Skeletal muscle satellite cell (primary cell): ENCODE data around the gene PTS.
A peak's percentile ranks its signal among the peaks of the same experiment; 100 is the strongest.

Experiments used
- H3K27me3 ChIP-seq: 2 replicates; pipeline ENCODE4 v1.7.0; 2013; ENCODE audit warnings: low read length; ENCODE audit not compliant: control insufficient read depth, insufficient read depth
- H3K36me3 ChIP-seq: 2 replicates; pipeline ENCODE4 v1.7.0; 2013; ENCODE audit warnings: mild to moderate bottlenecking, control low read depth, low read length; ENCODE audit not compliant: insufficient read depth
- H3K4me1 ChIP-seq: 2 replicates; pipeline ENCODE4 v1.7.0; 2013; ENCODE audit warnings: low read length; ENCODE audit not compliant: control insufficient read depth, insufficient read depth
- H3K4me2 ChIP-seq: 2 replicates; pipeline ENCODE4 v1.7.0; 2013; ENCODE audit warnings: mild to moderate bottlenecking, low read length
- H3K4me3 ChIP-seq: 2 replicates; pipeline ENCODE4 v1.7.0; 2013; ENCODE audit warnings: low read length
- H3K9ac ChIP-seq: 2 replicates; pipeline ENCODE4 v1.7.0; 2013; ENCODE audit warnings: mild to moderate bottlenecking, low read depth, low read length, moderate library complexity
- H3K9me3 ChIP-seq: replicated peaks from 2 replicates; pipeline ENCODE4 v1.7.0; 2013; ENCODE audit warnings: mild to moderate bottlenecking, control low read depth, low read length

PTS gene

GRCh38 chr11:112223121-112223520, 3.1 kb upstream of the PTS start:
- Histone ChIP-seq H3K4me1 (peaks cover 15% of the 10 kb centered on the region), H3K4me2 (no peak overlapping the region), H3K4me3 (no peak overlapping the region), H3K9ac (no peak overlapping the region), H3K9me3 (no peaks in the 10 kb centered on the region), H3K36me3 (no peaks in the 10 kb centered on the region), H3K27me3 (no peaks in the 10 kb centered on the region)

GRCh38 chr11:112223754-112224532, 2.3 kb upstream of the PTS start:
- H3K9ac ChIP-seq: no peak overlapping the region
- peaks cover 5% of the 10 kb centered on the region for H3K36me3 ChIP-seq
- H3K4me1 ChIP-seq: peaks cover 19% of the 10 kb centered on the region

GRCh38 chr11:112225753-112226061, 521 bp upstream of the PTS start:
- Histone ChIP-seq H3K4me2 (peak overlapping the region; percentile 95), H3K9ac (peak overlapping the region; percentile 97), H3K4me1 (peaks cover 26% of the 10 kb centered on the region), H3K4me3 (peak overlapping the region; percentile 95), H3K36me3 (peaks cover 16% of the 10 kb centered on the region), H3K9me3 (no peaks in the 10 kb centered on the region), H3K27me3 (no peaks in the 10 kb centered on the region)

More at GRCh38 chr11:112223754-112224532, 2.3 kb upstream of the PTS start:
- Histone ChIP-seq H3K27me3 (no peaks in the 10 kb centered on the region), H3K9me3 (no peaks in the 10 kb centered on the region), H3K4me2 (no peak overlapping the region), H3K4me3 (no peak overlapping the region)

GRCh38 chr11:112226831-112227401, 688 bp downstream of the PTS start:
- Histone ChIP-seq H3K9ac (peak overlapping the region; percentile 97), H3K4me3 (peak overlapping the region; percentile 95), H3K36me3 (peaks cover 22% of the 10 kb centered on the region), H3K4me2 (peak overlapping the region; percentile 95), H3K9me3 (no peaks in the 10 kb centered on the region), H3K4me1 (peaks cover 26% of the 10 kb centered on the region), H3K27me3 (no peaks in the 10 kb centered on the region)

GRCh38 chr11:112227471-112227870, 1.2 kb downstream of the PTS start:
- Histone ChIP-seq H3K9me3 (no peaks in the 10 kb centered on the region), H3K27me3 (no peaks in the 10 kb centered on the region), H3K4me1 (peaks cover 26% of the 10 kb centered on the region), H3K4me2 (peak overlapping the region; percentile 95), H3K36me3 (peaks cover 22% of the 10 kb centered on the region), H3K4me3 (peak overlapping the region; percentile 95), H3K9ac (peak overlapping the region; percentile 97)

- Histone ChIP-seq H3K9me3 (no peaks in the 10 kb centered on the region), H3K4me2 (no peak overlapping the region), H3K9ac (no peak overlapping the region), H3K4me3 (no peak overlapping the region), H3K36me3 (peaks cover 33% of the 10 kb centered on the region), H3K27me3 (no peaks in the 10 kb centered on the region), H3K4me1 (peaks cover 21% of the 10 kb centered on the region)
Observed at GRCh38 chr11:112228706-112229105, 2.5 kb downstream of the PTS start.

GRCh38 chr11:112229159-112229558, 2.9 kb downstream of the PTS start:
- Histone ChIP-seq H3K9ac (no peak overlapping the region), H3K4me3 (no peak overlapping the region), H3K9me3 (no peaks in the 10 kb centered on the region), H3K4me1 (peaks cover 21% of the 10 kb centered on the region), H3K36me3 (peaks cover 36% of the 10 kb centered on the region), H3K4me2 (no peak overlapping the region), H3K27me3 (no peaks in the 10 kb centered on the region)

- no peaks in the 10 kb centered on the region for H3K9me3 ChIP-seq
- H3K9ac ChIP-seq: peak overlapping the region; percentile 27
- peak overlapping the region; percentile 8 for H3K4me2 ChIP-seq
- H3K27me3 ChIP-seq: no peaks in the 10 kb centered on the region
- peaks cover 21% of the 10 kb centered on the region for H3K4me1 ChIP-seq
- H3K36me3 ChIP-seq: peaks cover 44% of the 10 kb centered on the region
- no peak overlapping the region for H3K4me3 ChIP-seq
Observed at GRCh38 chr11:112229746-112230433, 3.7 kb downstream of the PTS start.

GRCh38 chr11:112231952-112232351, 5.7 kb downstream of the PTS start:
- H3K27me3 ChIP-seq: no peaks in the 10 kb centered on the region
- no peaks in the 10 kb centered on the region for H3K9me3 ChIP-seq
- H3K9ac ChIP-seq: no peak overlapping the region

GRCh38 chr11:112235750-112236390, 9.6 kb downstream of the PTS start:
- Histone ChIP-seq H3K9me3 (no peaks in the 10 kb centered on the region), H3K4me3 (no peak overlapping the region), H3K9ac (no peak overlapping the region), H3K36me3 (peaks cover 64% of the 10 kb centered on the region), H3K4me2 (no peak overlapping the region), H3K4me1 (no peaks in the 10 kb centered on the region), H3K27me3 (no peaks in the 10 kb centered on the region)

More at GRCh38 chr11:112231952-112232351, 5.7 kb downstream of the PTS start:
- Histone ChIP-seq H3K4me3 (no peak overlapping the region), H3K4me1 (peaks cover 21% of the 10 kb centered on the region), H3K4me2 (no peak overlapping the region), H3K36me3 (peaks cover 61% of the 10 kb centered on the region)

- no peak overlapping the region for H3K4me2 ChIP-seq
- H3K4me1 ChIP-seq: no peaks in the 10 kb centered on the region
- H3K36me3 ChIP-seq: peaks cover 59% of the 10 kb centered on the region
- H3K27me3 ChIP-seq: no peaks in the 10 kb centered on the region
- H3K4me3 ChIP-seq: no peak overlapping the region
- no peaks in the 10 kb centered on the region for H3K9me3 ChIP-seq
- no peak overlapping the region for H3K9ac ChIP-seq
Observed at GRCh38 chr11:112237451-112237850, 11.2 kb downstream of the PTS start.
